ENCODE data around the gene ZFHX3. TPM values are rescaled to one million over a fixed set of nuclear protein-coding genes. Genes with fewer than 3 reads are reported as not detected.
"Not testable (repeated sequence)": the region's sequence is repeated elsewhere in the genome, so short reads cannot be mapped to it uniquely, and the experiment has no call there.

ZFHX3 gene
- total RNA-seq: 13.6 and 19.8 TPM in 2 replicates

- DNase-seq (ENCODE audit: extremely low read depth, low read depth, low spot score): no peak
Observed at GRCh38 chr16:73047536-73048291, at the start of gene ZFHX3. TSS of gene ZFHX3 (minus strand) at chr16:73048128. CDS start at chr16:72960145, 87,983 bp downstream.

- no peak for DNase-seq (ENCODE audit: extremely low read depth, low read depth, low spot score)
Observed at GRCh38 chr16:73096510-73096909, 48.6 kb upstream of the ZFHX3 start.

GRCh38 chr16:73095885-73096421 is 48.0 kb upstream of the ZFHX3 start:
- DNase-seq (ENCODE audit: extremely low read depth, low read depth, low spot score): no peak

- no peak for DNase-seq (ENCODE audit: extremely low read depth, low read depth, low spot score)
Observed at GRCh38 chr16:73095142-73095820, 47.4 kb upstream of the ZFHX3 start.

- no peak for DNase-seq (ENCODE audit: extremely low read depth, low read depth, low spot score)
Observed at GRCh38 chr16:73094371-73094770, 46.4 kb upstream of the ZFHX3 start.

- no peak for DNase-seq (ENCODE audit: extremely low read depth, low read depth, low spot score)
Observed at GRCh38 chr16:73093146-73094144, 45.5 kb upstream of the ZFHX3 start.

- no peak for DNase-seq (ENCODE audit: extremely low read depth, low read depth, low spot score)
Observed at GRCh38 chr16:73092236-73092781, 44.4 kb upstream of the ZFHX3 start.

- no peak for DNase-seq (ENCODE audit: extremely low read depth, low read depth, low spot score)
Observed at GRCh38 chr16:73091174-73091573, 43.2 kb upstream of the ZFHX3 start.

- DNase-seq (ENCODE audit: extremely low read depth, low read depth, low spot score): no peak
Observed at GRCh38 chr16:73089420-73089819, 41.5 kb upstream of the ZFHX3 start.

- no peak for DNase-seq (ENCODE audit: extremely low read depth, low read depth, low spot score)
Observed at GRCh38 chr16:73086108-73086507, 38.2 kb upstream of the ZFHX3 start.

GRCh38 chr16:73083271-73083670 is 35.3 kb upstream of the ZFHX3 start:
- DNase-seq (ENCODE audit: extremely low read depth, low read depth, low spot score): no peak

- DNase-seq (ENCODE audit: extremely low read depth, low read depth, low spot score): not testable (repeated sequence)
Observed at GRCh38 chr16:73082634-73083051, 34.7 kb upstream of the ZFHX3 start.

GRCh38 chr16:73080931-73081330 is 33.0 kb upstream of the ZFHX3 start:
- DNase-seq (ENCODE audit: extremely low read depth, low read depth, low spot score): no peak

- no peak for DNase-seq (ENCODE audit: extremely low read depth, low read depth, low spot score)
Observed at GRCh38 chr16:73076324-73076810, 28.4 kb upstream of the ZFHX3 start.

GRCh38 chr16:73074382-73074781 is 26.5 kb upstream of the ZFHX3 start:
- no peak for DNase-seq (ENCODE audit: extremely low read depth, low read depth, low spot score)

GRCh38 chr16:73072051-73072450 is 24.1 kb upstream of the ZFHX3 start:
- not testable (repeated sequence) for DNase-seq (ENCODE audit: extremely low read depth, low read depth, low spot score)

GRCh38 chr16:73071131-73071940 is 23.4 kb upstream of the ZFHX3 start:
- no peak for DNase-seq (ENCODE audit: extremely low read depth, low read depth, low spot score)

GRCh38 chr16:73069581-73070262 is 21.8 kb upstream of the ZFHX3 start:
- DNase-seq (ENCODE audit: extremely low read depth, low read depth, low spot score): no peak

Measured in glomerular endothelial cell (primary cell).